GM23338 (cell line): Measurements from ENCODE around the gene ABCA1.

Source experiments
- CREB1 ChIP-seq: fragments of 250-450 bp; sonication (Bioruptor Pico); IDR thresholded peaks from 2 replicates; pipeline ENCODE4 v1.5.0; 2020; ENCODE audit warnings: low read depth, mild to moderate bottlenecking, moderate library complexity
- CTCF ChIP-seq, 2 experiments: fragments of 200-600 bp in 1 of 2; sonication (generic) in 1 of 2; conservative IDR thresholded peaks; 2 replicates each; pipeline versions ENCODE4 v1.5.1 to v1.6.1; 2016 to 2017; ENCODE audit warnings: antibody characterized with exemption in 2 of 2, low read depth in 2 of 2, mild to moderate bottlenecking in 2 of 2, moderate library complexity in 1 of 2
- EZH2 ChIP-seq: fragments of 200-600 bp; sonication (generic); IDR thresholded peaks from one replicate; pipeline ENCODE4 v1.8.0; 2017; ENCODE audit warnings: antibody characterized with exemption, mild to moderate bottlenecking, low read depth; ENCODE audit not compliant: unreplicated experiment
- EZH2phosphoT487 ChIP-seq: fragments of 200-600 bp; sonication (generic); IDR thresholded peaks from one replicate; pipeline ENCODE4 v1.8.1; 2018; ENCODE audit warnings: antibody characterized with exemption; ENCODE audit not compliant: unreplicated experiment
- JUNB ChIP-seq: IDR thresholded peaks from one replicate; pipeline ENCODE4 v1.6.1; 2016; ENCODE audit warnings: antibody characterized with exemption; ENCODE audit not compliant: unreplicated experiment
- NANOG ChIP-seq: IDR thresholded peaks from 2 replicates; pipeline ENCODE4 v1.6.1; 2016; ENCODE audit warnings: antibody characterized with exemption, borderline replicate concordance
- POLR2AphosphoS5 ChIP-seq: IDR thresholded peaks from 2 replicates; pipeline ENCODE4 v1.6.1; 2016; ENCODE audit warnings: antibody characterized with exemption, low read depth
- REST ChIP-seq: IDR thresholded peaks from one replicate; pipeline ENCODE4 v1.6.1; 2018; ENCODE audit warnings: antibody characterized with exemption; ENCODE audit not compliant: unreplicated experiment
- ZNF331 ChIP-seq: fragments of 250-450 bp; sonication (Bioruptor Pico); IDR thresholded peaks from 2 replicates; pipeline ENCODE4 v1.5.0; 2020; ENCODE audit warnings: low read depth, mild to moderate bottlenecking, moderate library complexity

GRCh38 chr9:104936291-104936690 is 8.3 kb upstream of the ABCA1 start:
- no peak for TF ChIP-seq POLR2AphosphoS5
- TF ChIP-seq CTCF (conservative IDR thresholded peaks at IDR 0.05; ENCODE audit: low read depth in 2 of 2): no peak
- TF ChIP-seq EZH2: no peak
- TF ChIP-seq REST: no peak
- TF ChIP-seq CREB1 (CRISPR knock-in tag): no peak
- no peak for TF ChIP-seq ZNF331 (CRISPR knock-in tag)
- TF ChIP-seq JUNB: no peak
- no peak for TF ChIP-seq NANOG
- TF ChIP-seq EZH2phosphoT487: no peak
